HCT116 (cell line): Measurements from ENCODE around the gene SH3RF2. TPM values are rescaled to one million over a fixed set of nuclear protein-coding genes. Genes with fewer than 3 reads are reported as not detected.

Source experiments
- ATAC-seq: fragments of 200-7000 bp; cut with Tn5 transposase; 2 replicates; pipeline ENCODE4 v1.9.1; 2020; ENCODE audit warnings: mild to moderate bottlenecking, moderate library complexity
- BruUV-seq: library from RNA; stranded (reverse); fragments of 400-500 nt; replicated peaks from 2 replicates; lab custom pipeline; 2021; lab: Mats Ljungman, UMichigan
- CTCF ChIA-PET: fragments of 300-600 bp; sonication (Branson Sonifier 250); formaldehyde crosslinking; loops from one replicate; lab custom pipeline; 2021; ENCODE audit warnings: antibody characterized with exemption; lab: Charles Lee
- POLR2A ChIA-PET: fragments of 300-600, 350-600 bp; sonication (Branson Sonifier 250); formaldehyde crosslinking; loops from one replicate; lab custom pipeline; 2021; ENCODE audit warnings: antibody characterized with exemption; lab: Charles Lee
- RAD21 ChIA-PET, 2 experiments: fragments of 300-600 bp; sonication (Branson Sonifier 250); formaldehyde crosslinking; loops; one replicate each; lab custom pipeline; 2023; ENCODE audit warnings: low total read pairs in 2 of 2; ENCODE audit not compliant: uncharacterized antibody in 2 of 2, unreplicated experiment in 2 of 2, low non-redundant PET in 1 of 2; lab: Charles Lee
- DNase-seq: peaks from one replicate; pipeline ENCODE4 v3.0.0-alpha.2; 2010; ENCODE audit warnings: low read depth, low spot score
- H2AFZ ChIP-seq: fragments of 200-600 bp; shearing (Covaris generic), sonication (generic); 2 replicates; pipeline ENCODE4 v1.6.1; 2017; ENCODE audit warnings: low read depth, mixed run types, mixed read lengths, antibody characterized with exemption, low read length; ENCODE audit not compliant: poor library complexity, severe bottlenecking
- H3K27ac ChIP-seq: 2 replicates; pipeline ENCODE4 v1.5.1; 2012; ENCODE audit warnings: low read depth, low read length
- H3K27me3 ChIP-seq: fragments of 200-600 bp; sonication (generic); 2 replicates; pipeline ENCODE4 v1.6.1; 2016; ENCODE audit warnings: mixed run types, low read length, mixed read lengths; ENCODE audit not compliant: insufficient read depth
- H3K36me3 ChIP-seq, 2 experiments: fragments of 200-500 bp in 1 of 2; fragments of 200-600 bp in 1 of 2; sonication (Bioruptor generic) in 1 of 2; sonication (generic) in 1 of 2; 2 replicates each; pipeline versions ENCODE4 v1.5.1 to v1.6.1; 2014 to 2016; ENCODE audit warnings: low read length in 2 of 2, inconsistent platforms in 1 of 2, mixed read lengths in 1 of 2, mixed run types in 1 of 2; ENCODE audit not compliant: insufficient read depth in 2 of 2, control insufficient read depth in 1 of 2
- H3K4me1 ChIP-seq, 2 experiments: fragments of 200-600 bp in 1 of 2; sonication (generic) in 1 of 2; 2 replicates each; pipeline versions ENCODE4 v1.5.1 to v1.6.1; 2012 to 2017; ENCODE audit warnings: low read length in 2 of 2, inconsistent platforms in 1 of 2, mild to moderate bottlenecking in 1 of 2, mixed read lengths in 1 of 2, mixed run types in 1 of 2, moderate library complexity in 1 of 2; ENCODE audit not compliant: insufficient read depth in 2 of 2, control insufficient read depth in 1 of 2
- H3K4me2 ChIP-seq: fragments of 200-600 bp; sonication (generic); 2 replicates; pipeline ENCODE4 v1.6.1; 2017; ENCODE audit warnings: mixed run types, low read length, mixed read lengths
- H3K4me3 ChIP-seq, 2 experiments: fragments of 200-600 bp in 1 of 2; sonication (generic) in 1 of 2; replicated peaks in 1 of 2; 2 replicates each; pipeline ENCODE4 v1.5.1; 2011 to 2016; ENCODE audit warnings: low read length in 2 of 2, control low read depth in 1 of 2, low read depth in 1 of 2, mild to moderate bottlenecking in 1 of 2, mixed read lengths in 1 of 2, mixed run types in 1 of 2
- H3K79me2 ChIP-seq: fragments of 200-600 bp; sonication (generic); 2 replicates; pipeline ENCODE4 v1.6.1; 2017; ENCODE audit warnings: mild to moderate bottlenecking, mixed run types, low read length, moderate library complexity, mixed read lengths; ENCODE audit not compliant: insufficient read depth
- H3K9ac ChIP-seq: fragments of 200-600 bp; sonication (generic); 2 replicates; pipeline ENCODE4 v1.6.1; 2016; ENCODE audit warnings: low read length, mixed read lengths
- H3K9me2 ChIP-seq: fragments of 200-600 bp; sonication (generic), shearing (Covaris generic); 2 replicates; pipeline ENCODE4 v1.6.1; 2017; ENCODE audit warnings: mixed run types, mild to moderate bottlenecking, moderate library complexity; ENCODE audit not compliant: insufficient read depth
- H3K9me3 ChIP-seq, 2 experiments: fragments of 200-500 bp in 1 of 2; fragments of 200-600 bp in 1 of 2; sonication (Bioruptor generic) in 1 of 2; sonication (generic) in 1 of 2; 2 replicates each; pipeline ENCODE4 v1.6.1; 2014 to 2017; ENCODE audit warnings: low read length in 2 of 2, mixed read lengths in 2 of 2, inconsistent platforms in 1 of 2, low read depth in 1 of 2, mild to moderate bottlenecking in 1 of 2, mixed run types in 1 of 2, moderate library complexity in 1 of 2; ENCODE audit not compliant: control insufficient read depth in 1 of 2, insufficient read depth in 1 of 2
- H4K20me1 ChIP-seq: fragments of 200-600 bp; sonication (generic), shearing (Covaris generic); 2 replicates; pipeline ENCODE4 v1.6.1; 2017; ENCODE audit warnings: mixed run types, mild to moderate bottlenecking, moderate library complexity; ENCODE audit not compliant: insufficient read depth
- CEBPB ChIP-seq: IDR thresholded peaks from 2 replicates; pipeline ENCODE4 v1.6.1; 2012; ENCODE audit warnings: low read depth
- ELF1 ChIP-seq: IDR thresholded peaks from 2 replicates; pipeline ENCODE4 v1.6.1; 2012; ENCODE audit warnings: low read depth, borderline replicate concordance
- EZH2phosphoT487 ChIP-seq: fragments of 200-600 bp; IDR thresholded peaks from 2 replicates; pipeline ENCODE4 v1.6.1; 2018; ENCODE audit warnings: antibody characterized with exemption, borderline replicate concordance
- POLR2AphosphoS5 ChIP-seq: IDR thresholded peaks from 2 replicates; pipeline ENCODE4 v1.6.1; 2011; ENCODE audit warnings: mild to moderate bottlenecking, low read depth, low read length, moderate library complexity
- REST ChIP-seq: IDR thresholded peaks from 2 replicates; pipeline ENCODE4 v1.6.1; 2012; ENCODE audit warnings: low read depth
- ZFX ChIP-seq: fragments of 450-650 bp; IDR thresholded peaks from 2 replicates; pipeline ENCODE4 v1.6.1; 2017
- intact Hi-C: fragments of 100-400 bp; cut with micrococcal nuclease; formaldehyde crosslinking; loops from 2 replicates; pipeline ENCODE4 v1.10.0; 2022
- total RNA-seq: library from RNA; stranded (reverse); gene quantifications from one replicate; pipeline ENCODE4 v1.2.1, GENCODE V29; 2021; ENCODE audit not compliant: unreplicated experiment

Gene SH3RF2
- total RNA-seq, 1 experiment from 2014 or later: 14.3 TPM

DNA sequence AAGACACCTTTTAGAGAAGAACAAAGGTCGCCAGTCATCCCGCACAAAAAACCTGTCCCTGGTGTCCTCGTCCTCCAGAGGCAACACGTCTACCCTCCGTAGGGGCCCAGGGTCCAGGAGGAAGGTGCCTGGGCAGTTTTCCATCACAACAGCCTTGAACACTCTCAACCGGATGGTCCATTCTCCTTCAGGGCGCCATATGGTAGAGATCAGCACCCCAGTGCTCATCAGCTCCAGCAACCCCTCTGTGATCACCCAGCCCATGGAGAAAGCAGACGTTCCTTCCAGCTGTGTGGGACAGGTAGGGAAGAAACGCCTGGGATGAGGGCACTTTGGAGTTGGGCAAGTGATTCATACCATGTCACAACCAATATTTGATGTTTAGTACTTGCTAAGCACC lies 77.4 kb downstream of the SH3RF2 start (continued):
- no peak for TF ChIP-seq REST

DNA sequence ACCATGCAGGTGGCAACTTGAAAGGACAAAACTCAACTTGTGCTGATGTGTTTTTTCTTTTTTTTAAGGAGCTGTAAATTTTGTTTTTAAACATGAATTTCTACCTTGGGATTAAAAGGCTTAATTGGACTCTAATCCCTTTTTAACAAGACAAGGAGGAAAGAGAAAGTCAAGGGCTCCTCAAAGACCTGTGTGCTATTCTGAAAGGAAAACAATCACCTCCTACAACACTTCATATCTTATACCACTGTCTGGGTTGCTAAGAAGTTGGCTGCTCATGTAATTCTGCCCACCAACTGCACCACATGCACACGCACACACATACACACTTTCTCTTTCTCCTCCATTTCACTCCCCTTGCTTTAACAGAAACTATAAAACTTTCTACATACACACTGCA lies 78.6 kb downstream of the SH3RF2 start:
- no peak overlapping the region for H2AFZ ChIP-seq
- no peak overlapping the region for H3K9ac ChIP-seq
- no peak for DNase-seq
- CTCF ChIA-PET: no interaction called here
- no TSS peak for BruUV-seq
- H3K9me2 ChIP-seq: no peaks in the 10 kb centered on the region
- H3K27ac ChIP-seq: no peak overlapping the region
- TF ChIP-seq CEBPB (no peak), REST (no peak), ZFX (no peak), EZH2phosphoT487 (no peak), POLR2AphosphoS5 (no peak), ELF1 (no peak)
- H3K79me2 ChIP-seq: no peaks in the 10 kb centered on the region
- POLR2A ChIA-PET: no interaction called here
- H3K9me3 ChIP-seq: no peaks in the 10 kb centered on the region
- no peak for ATAC-seq
- no peaks in the 10 kb centered on the region for H3K4me1 ChIP-seq
- intact Hi-C loops: no loop called here
- no peaks in the 10 kb centered on the region for H4K20me1 ChIP-seq
- H3K36me3 ChIP-seq: no peaks in the 10 kb centered on the region
- no peak overlapping the region for H3K4me3 ChIP-seq
- RAD21 ChIA-PET: no interaction called here
- no peaks in the 10 kb centered on the region for H3K27me3 ChIP-seq
- H3K4me2 ChIP-seq: no peak overlapping the region
